HG02759 (cell line): ENCODE results near the gene LDB3.

ENCODE experiments used
- ATAC-seq: cut with Tn5 transposase; IDR thresholded peaks from one replicate; pipeline ENCODE4 v1.9.1; 2021; ENCODE audit warnings: mild to moderate bottlenecking, moderate library complexity; ENCODE audit not compliant: unreplicated experiment

The LDB3 gene

GRCh38 chr10:86757113-86757972 lies 89.0 kb downstream of the LDB3 start:
- no peak for ATAC-seq

DNA sequence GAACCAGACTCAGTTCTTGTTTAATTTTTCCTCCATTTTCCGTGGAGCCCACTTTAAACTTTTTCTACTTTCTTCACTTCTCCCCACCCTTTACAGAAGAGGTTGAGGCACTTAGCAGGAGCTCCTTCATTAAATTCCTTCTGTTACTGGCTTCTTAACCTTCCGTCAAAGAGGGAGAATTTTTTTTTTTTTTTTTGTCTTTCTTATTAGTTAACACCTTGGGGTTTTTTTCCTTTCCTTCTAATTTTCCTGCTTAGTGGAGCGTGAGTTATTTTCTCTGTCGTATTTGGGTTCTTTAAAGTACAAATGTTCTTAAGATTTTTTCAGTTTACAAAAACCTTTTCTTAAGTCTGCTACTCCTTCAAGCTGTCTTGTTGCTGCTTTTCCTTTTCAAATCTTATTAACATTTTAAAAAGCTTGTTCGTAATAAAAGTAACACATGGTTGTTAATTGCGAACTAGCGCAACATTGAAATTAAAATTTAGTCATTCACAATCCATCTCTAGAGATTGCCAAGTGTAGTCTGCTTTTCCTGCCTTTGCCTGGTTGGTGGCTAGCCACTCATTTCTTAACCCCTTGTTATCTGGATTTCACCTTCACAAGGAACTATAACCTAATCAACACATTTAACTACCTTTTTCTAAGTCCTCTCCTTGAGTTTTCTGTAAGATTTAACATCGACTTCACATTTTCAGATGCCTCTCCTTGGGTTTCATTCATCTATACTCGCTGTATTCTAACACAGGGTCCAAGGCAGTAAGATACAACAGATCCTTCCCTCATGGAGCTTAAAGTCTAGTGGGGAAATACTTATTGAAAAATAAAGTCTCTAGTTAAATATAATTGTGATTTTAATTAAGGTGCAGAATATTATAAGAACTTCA lies 90.1 kb downstream of the LDB3 start:
- ATAC-seq = no peak

GRCh38 chr10:86759073-86759672 lies 90.9 kb downstream of the LDB3 start:
- ATAC-seq = no peak

GRCh38 chr10:86763404-86763803 lies 95.1 kb downstream of the LDB3 start:
- ATAC-seq = no peak

DNA sequence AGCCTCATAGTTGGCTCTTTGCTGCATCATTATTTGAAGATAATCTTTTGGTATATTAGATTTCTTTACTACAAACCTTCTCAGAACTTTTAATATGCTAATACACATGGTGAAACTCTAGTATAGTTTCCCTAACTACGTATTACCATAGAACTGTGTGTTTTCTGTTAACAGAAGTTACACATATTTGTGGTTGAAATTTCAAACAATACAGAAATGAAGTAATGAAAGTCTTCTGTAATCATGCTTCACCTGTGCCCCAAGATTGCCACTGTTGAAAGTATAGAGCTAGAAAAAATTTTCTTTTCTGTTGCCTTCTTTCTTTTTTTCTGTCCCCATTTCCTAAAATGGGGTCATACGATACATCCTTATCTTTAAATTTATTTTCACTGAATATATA lies 97.2 kb downstream of the LDB3 start:
- ATAC-seq = no peak

DNA sequence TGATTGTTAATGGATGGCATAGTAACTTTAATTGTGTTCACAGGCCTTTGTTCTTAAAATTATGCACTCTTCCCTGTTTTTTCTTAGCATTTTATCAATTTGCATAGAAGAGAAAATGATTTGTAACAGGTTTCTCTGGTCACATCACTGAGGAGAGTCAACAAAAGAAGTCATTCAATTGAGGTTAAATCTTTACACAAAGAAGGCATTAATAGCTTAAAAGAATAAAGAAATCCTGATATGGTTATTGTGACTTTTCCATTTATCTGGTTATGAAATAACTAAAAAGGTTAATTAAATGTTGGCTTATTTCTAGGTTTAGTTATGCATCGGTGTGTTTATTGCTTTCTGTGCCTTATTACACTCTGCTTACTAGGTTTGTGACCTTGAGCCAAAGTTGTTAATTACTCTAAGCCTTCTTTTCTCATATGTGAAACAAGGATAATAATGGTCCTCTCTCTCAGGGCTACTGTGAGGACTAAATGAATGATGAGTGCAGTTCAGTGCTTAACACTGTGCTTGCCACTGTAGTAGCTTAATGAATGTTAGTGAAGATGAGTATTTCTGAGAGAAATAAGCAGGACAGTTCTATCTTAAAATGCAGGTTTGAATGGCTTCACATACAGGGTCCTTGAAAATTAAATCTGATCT lies 100.2 kb downstream of the LDB3 start:
- no peak for ATAC-seq

DNA sequence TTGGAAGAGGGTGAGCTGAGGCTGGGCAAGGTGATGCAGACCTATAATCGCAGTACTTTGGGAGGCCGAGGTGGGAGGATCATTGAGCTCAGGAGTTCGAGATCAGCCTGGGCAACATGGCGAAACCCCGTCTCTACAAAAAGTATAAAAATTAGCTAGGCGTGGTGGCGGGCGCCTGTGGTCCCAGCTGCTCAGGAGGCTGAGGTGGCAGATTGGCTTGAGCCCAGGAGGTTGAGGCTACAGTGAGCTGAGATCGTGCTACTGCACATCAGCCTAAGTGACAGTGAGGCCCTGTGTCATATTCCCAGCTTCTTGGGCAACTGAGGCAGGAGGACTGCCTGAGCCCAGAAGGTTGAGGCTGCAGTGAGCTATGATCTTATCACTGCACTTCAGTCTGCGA lies 101.7 kb downstream of the LDB3 start:
- no peak for ATAC-seq

DNA sequence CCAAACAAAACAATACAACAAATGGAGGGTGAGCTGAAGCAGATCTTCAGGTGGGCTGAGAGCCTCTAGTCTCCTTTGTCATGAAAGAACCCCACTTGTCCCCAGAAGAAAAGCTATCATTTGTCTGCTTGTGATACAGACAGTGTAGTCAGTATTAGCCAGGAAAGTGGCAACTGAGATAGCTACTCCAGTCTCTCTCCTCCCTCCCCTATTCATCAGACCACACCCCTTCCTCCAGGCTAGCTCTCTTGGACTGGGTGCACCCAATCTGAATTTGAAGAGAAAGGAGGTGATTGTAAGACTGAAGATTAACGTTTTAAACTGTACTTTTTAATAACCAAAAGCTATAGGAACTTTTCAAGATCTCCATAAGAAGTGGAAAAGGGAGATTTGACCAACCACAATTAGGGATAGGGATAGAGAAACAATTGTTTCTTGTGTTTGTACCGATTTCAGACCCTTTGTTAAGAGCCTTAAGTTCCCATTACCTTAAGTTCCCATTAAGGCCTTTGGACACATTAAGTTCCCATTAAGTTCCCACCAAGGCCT lies 102.2 kb downstream of the LDB3 start:
- no peak for ATAC-seq

DNA sequence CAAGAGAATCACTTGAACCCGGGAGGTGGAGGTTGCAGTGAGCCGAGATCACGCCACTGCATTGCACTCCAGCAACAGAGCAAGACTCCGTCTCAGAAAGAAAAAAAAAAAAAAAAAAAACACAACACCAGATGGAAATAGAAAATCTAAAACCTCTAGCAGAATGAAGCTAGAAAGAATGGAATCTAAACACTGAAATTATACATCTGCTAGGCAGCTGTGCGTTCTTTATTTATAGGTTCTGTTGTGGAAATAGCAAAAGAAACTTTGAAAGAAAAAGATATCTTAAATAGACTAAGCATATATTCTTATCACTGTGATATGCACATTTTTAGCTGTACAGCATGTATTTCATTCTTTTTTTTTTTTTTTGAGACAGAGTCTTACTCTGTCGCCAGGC lies 105.2 kb downstream of the LDB3 start:
- no peak for ATAC-seq

GRCh38 chr10:86775056-86775869 lies 107.0 kb downstream of the LDB3 start:
- ATAC-seq = peak; percentile 80

DNA sequence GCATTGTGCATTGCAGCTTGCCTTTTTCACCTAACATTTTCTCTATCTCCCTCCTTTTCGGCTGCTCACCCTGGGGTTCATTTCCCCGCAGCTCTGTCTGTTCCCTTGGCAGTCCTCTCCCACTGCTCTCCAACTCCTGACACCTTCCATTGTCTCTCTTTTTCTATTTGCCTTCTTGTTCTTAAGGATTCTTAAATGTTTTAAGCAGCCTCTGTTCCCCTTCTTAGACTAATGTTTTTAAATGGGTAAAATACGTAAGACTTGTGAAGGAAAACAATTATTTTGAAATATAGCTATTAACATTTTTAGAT lies 107.5 kb downstream of the LDB3 start:
- ATAC-seq = no peak

DNA sequence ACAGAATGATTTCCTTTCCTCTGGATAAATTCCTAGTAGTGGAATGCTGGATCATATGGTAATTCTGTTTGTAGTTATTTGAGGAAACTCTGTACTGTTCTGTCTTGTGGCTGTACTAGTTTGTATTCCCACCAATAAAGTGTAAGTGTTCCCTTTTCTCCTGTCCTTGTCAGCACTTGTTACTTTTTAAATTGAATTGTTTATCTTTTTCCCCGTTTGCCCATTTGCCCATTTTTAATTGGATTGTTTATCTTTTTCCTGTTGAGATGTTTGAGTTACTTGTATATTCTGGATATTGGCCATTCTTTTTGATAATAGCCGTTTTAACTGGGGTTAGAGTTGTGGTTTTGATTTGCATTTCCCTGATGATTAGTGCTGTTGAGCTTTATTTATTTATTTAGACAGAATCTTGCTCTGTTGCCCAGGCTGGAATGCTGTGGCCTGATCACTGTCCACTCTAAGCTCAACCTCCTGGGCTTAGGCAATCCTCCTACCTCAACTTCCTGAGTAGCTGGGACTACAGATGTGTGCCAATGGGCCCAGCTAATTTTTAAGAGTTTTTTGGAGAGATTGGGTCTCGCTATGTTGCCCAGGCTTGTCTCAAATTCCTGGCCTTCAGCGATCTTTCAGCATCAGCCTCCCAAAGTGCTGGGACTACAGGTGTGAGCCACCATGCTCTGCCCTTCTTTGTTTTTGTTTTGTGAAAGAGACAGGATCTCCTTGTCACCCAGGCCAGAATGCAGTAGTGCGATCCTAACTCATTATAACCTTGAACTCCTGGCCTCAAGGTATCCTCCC lies 111.1 kb downstream of the LDB3 start:
- ATAC-seq = no peak

- ATAC-seq = peak; percentile 81
These were observed 114.5 kb downstream of the LDB3 start for GRCh38 chr10:86782701-86783418.

- no peak for ATAC-seq
These were observed 116.7 kb downstream of the LDB3 start for GRCh38 chr10:86785037-86785436.
